Measurements from ENCODE around the gene SCLT1.

- TF ChIP-seq REST (IDR thresholded peaks at IDR 0.05; ENCODE audit: borderline replicate concordance) (no peak), CTCF (IDR thresholded peaks at IDR 0.05; ENCODE audit: poor library complexity, severe bottlenecking) (no peak), MXI1 (conservative IDR thresholded peaks at IDR 0.05; ENCODE audit: poor library complexity, severe bottlenecking) (no peak), EZH2 (IDR thresholded peaks at IDR 0.05; ENCODE audit: borderline replicate concordance, insufficient read depth, low read length, poor library complexity, severe bottlenecking) (no peak), EP300 (conservative IDR thresholded peaks at IDR 0.05; ENCODE audit: poor library complexity, severe bottlenecking) (no peak)
Observed at GRCh38 chr4:128940971-128941370, 152.4 kb downstream of the SCLT1 start.

Measured in neural cell (in vitro differentiated cells).